ENCODE measurements around the gene TUT4. TPM values are rescaled to one million over a fixed set of nuclear protein-coding genes. Genes with fewer than 3 reads are reported as not detected.
A peak's percentile ranks its signal among the peaks of the same experiment; 100 is the strongest.

Gene TUT4
- total RNA-seq, 1 experiment from 2014 or later = 37.4 TPM

DNA sequence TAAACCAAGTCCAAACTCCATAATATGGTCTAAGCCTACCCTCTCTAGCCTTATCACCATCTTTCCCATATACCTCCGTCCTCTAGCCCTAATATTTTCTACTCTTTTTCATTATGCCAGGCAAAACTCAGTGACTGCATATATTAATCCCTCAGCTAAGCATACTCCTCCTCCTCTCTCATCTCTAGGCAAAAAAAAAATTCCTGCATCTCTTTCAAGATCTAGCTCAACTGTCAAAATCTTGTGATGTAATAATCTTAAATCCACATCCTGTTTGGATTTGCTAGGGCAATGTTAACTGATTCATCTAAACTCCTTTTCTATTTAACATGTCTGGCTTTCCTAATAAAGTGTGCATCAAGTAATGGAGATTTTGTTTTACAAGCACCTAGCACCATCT, 128.1 kb downstream of the TUT4 start:
- H3K79me2 ChIP-seq (ENCODE audit: low read length) = no peaks in the 10 kb centered on the region
- intact Hi-C loops (cut with micrococcal nuclease) = no loop called here
- H3F3A ChIP-seq (ENCODE audit: low read length, unreplicated experiment) = no peaks in the 10 kb centered on the region
- H3K27ac ChIP-seq (ENCODE audit: low read length) = no peak overlapping the region
- H3K4me1 ChIP-seq (ENCODE audit: insufficient read depth, low read length) = peaks cover 14% of the 10 kb centered on the region; the same call in 1 of the 2 replicates
- no TSS peak for BruUV-seq (replicated peaks)
- no peaks in the 10 kb centered on the region for H3K9me2 ChIP-seq (replicated peaks; ENCODE audit: low read length)
- ChIA-PET CTCF (no interaction called here), POLR2A (ENCODE audit: unreplicated experiment) (no interaction called here)
- DNase-seq = no peak
- H3K9ac ChIP-seq (ENCODE audit: low read length) = no peak overlapping the region
- H3K4me2 ChIP-seq (ENCODE audit: low read length) = no peak overlapping the region
- TF ChIP-seq EZH2phosphoT487 (IDR thresholded peaks at IDR 0.05; ENCODE audit: borderline replicate concordance, low read length) (no peak), CTCF (conservative IDR thresholded peaks at IDR 0.05; ENCODE audit: low read depth, low read length) (no peak), EZH2 (IDR thresholded peaks at IDR 0.05; ENCODE audit: low read length, unreplicated experiment) (no peak)
- no peak overlapping the region for H3K4me3 ChIP-seq (ENCODE audit: low read length)
- H3K9me3 ChIP-seq (ENCODE audit: low read length) = no peaks in the 10 kb centered on the region
- ATAC-seq = no peak
- no peak overlapping the region for H2AFZ ChIP-seq (ENCODE audit: low read length)
- no peaks in the 10 kb centered on the region for H4K20me1 ChIP-seq (ENCODE audit: low read length)
- H3K27me3 ChIP-seq (ENCODE audit: low read length) = no peaks in the 10 kb centered on the region
- H3K36me3 ChIP-seq (ENCODE audit: low read depth, low read length) = peaks cover 34% of the 10 kb centered on the region; the same call in 1 of the 2 replicates

DNA sequence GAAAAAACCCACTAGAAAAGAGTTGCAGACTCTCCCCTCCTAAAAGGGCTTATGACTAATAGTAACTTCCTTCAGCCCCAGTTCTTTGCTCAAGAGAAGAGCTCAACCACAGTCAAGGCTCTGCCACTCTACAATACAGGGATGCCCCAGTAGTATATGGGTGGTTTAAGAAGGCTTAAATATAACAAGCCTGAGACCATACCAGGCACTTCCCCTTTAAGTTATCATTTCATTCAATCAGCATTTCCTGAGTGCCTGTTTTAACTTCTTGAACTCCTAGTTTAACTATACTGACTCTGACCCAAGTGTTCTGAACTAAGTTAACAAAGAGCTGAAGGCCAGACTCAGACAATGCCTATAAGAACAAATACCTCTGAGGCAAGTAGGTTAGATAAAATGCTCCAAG, 128.7 kb downstream of the TUT4 start:
- peaks cover 34% of the 10 kb centered on the region; the same call in 1 of the 2 replicates for H3K36me3 ChIP-seq (ENCODE audit: low read depth, low read length)
- ATAC-seq (peak; percentile 22; the same call in 1 of the 2 replicates), DNase-seq (no peak)
- no peaks in the 10 kb centered on the region for H3K9me2 ChIP-seq (replicated peaks; ENCODE audit: low read length)
- H3K4me1 ChIP-seq (ENCODE audit: insufficient read depth, low read length) = peaks cover 14% of the 10 kb centered on the region; the same call in 1 of the 2 replicates
- H3K4me2 ChIP-seq (ENCODE audit: low read length) = no peak overlapping the region
- H3K79me2 ChIP-seq (ENCODE audit: low read length) = no peaks in the 10 kb centered on the region
- no peaks in the 10 kb centered on the region for H4K20me1 ChIP-seq (ENCODE audit: low read length)
- H2AFZ ChIP-seq (ENCODE audit: low read length) = no peak overlapping the region
- POLR2A ChIA-PET (ENCODE audit: unreplicated experiment) = no interaction called here
- no peaks in the 10 kb centered on the region for H3K9me3 ChIP-seq (ENCODE audit: low read length)
- BruUV-seq (replicated peaks) = no TSS peak
- TF ChIP-seq EZH2 (IDR thresholded peaks at IDR 0.05; ENCODE audit: low read length, unreplicated experiment) (no peak), CTCF (conservative IDR thresholded peaks at IDR 0.05; ENCODE audit: low read depth, low read length) (no peak), EZH2phosphoT487 (IDR thresholded peaks at IDR 0.05; ENCODE audit: borderline replicate concordance, low read length) (no peak)
- H3K27ac ChIP-seq (ENCODE audit: low read length) = no peak overlapping the region
- no peak overlapping the region for H3K9ac ChIP-seq (ENCODE audit: low read length)
- intact Hi-C loops (cut with micrococcal nuclease) = no loop called here
- no peak overlapping the region for H3K4me3 ChIP-seq (ENCODE audit: low read length)
- no peaks in the 10 kb centered on the region for H3K27me3 ChIP-seq (ENCODE audit: low read length)
- CTCF ChIA-PET = interaction anchor here (0.5 kb wide), 1 partner anchor 631 kb away, joined by 5 read pairs; no protein-coding TSS in a partner anchor
- no peaks in the 10 kb centered on the region for H3F3A ChIP-seq (ENCODE audit: low read length, unreplicated experiment)

GRCh38 chr1:52423771-52424170, 129.1 kb downstream of the TUT4 start:
- BruUV-seq (replicated peaks) = no TSS peak
- Histone ChIP-seq H3K9me2 (replicated peaks; ENCODE audit: low read length) (no peaks in the 10 kb centered on the region), H3K9ac (ENCODE audit: low read length) (no peak overlapping the region), H3K9me3 (ENCODE audit: low read length) (no peaks in the 10 kb centered on the region), H4K20me1 (ENCODE audit: low read length) (no peaks in the 10 kb centered on the region), H3F3A (ENCODE audit: low read length, unreplicated experiment) (no peaks in the 10 kb centered on the region), H3K4me3 (ENCODE audit: low read length) (no peak overlapping the region), H3K27me3 (ENCODE audit: low read length) (no peaks in the 10 kb centered on the region), H2AFZ (ENCODE audit: low read length) (no peak overlapping the region), H3K4me2 (ENCODE audit: low read length) (no peak overlapping the region), H3K4me1 (ENCODE audit: insufficient read depth, low read length) (peaks cover 14% of the 10 kb centered on the region; the same call in 1 of the 2 replicates), H3K79me2 (ENCODE audit: low read length) (no peaks in the 10 kb centered on the region), H3K27ac (ENCODE audit: low read length) (no peak overlapping the region), H3K36me3 (ENCODE audit: low read depth, low read length) (peaks cover 35% of the 10 kb centered on the region; the same call in 1 of the 2 replicates)
- no peak for ATAC-seq
- no peak for DNase-seq
- no peak for TF ChIP-seq CTCF (conservative IDR thresholded peaks at IDR 0.05; ENCODE audit: low read depth, low read length)
- TF ChIP-seq EZH2 (IDR thresholded peaks at IDR 0.05; ENCODE audit: low read length, unreplicated experiment) = no peak
- TF ChIP-seq EZH2phosphoT487 (IDR thresholded peaks at IDR 0.05; ENCODE audit: borderline replicate concordance, low read length) = no peak
- ChIA-PET POLR2A (ENCODE audit: unreplicated experiment) (no interaction called here), CTCF (interaction anchor here (0.5 kb wide), 1 partner anchor 632 kb away, joined by 5 read pairs; no protein-coding TSS in a partner anchor)
- intact Hi-C loops (cut with micrococcal nuclease) = no loop called here
